Measurements from ENCODE around the gene SRC.

DNA sequence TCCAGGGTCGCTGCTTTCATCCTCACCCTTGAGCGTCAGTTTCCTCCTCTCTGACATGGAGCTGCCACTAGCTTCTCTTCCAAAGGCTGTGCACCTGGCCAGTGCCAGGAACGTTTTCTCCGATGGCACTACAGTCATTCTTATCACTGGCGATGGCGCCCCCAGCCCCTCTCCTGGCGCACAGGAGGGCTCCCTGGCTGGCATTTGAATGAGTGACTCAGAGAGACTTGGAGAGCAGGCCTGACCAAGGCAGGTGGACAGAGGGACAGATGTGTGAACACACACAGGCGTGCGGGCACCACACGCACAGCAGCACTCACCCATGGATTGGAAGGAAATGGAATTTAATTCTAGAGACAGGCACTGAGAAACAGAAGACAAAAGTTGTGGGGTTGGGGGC, 77.6 kb downstream of the SRC start:
- TF ChIP-seq, protein P1, sequence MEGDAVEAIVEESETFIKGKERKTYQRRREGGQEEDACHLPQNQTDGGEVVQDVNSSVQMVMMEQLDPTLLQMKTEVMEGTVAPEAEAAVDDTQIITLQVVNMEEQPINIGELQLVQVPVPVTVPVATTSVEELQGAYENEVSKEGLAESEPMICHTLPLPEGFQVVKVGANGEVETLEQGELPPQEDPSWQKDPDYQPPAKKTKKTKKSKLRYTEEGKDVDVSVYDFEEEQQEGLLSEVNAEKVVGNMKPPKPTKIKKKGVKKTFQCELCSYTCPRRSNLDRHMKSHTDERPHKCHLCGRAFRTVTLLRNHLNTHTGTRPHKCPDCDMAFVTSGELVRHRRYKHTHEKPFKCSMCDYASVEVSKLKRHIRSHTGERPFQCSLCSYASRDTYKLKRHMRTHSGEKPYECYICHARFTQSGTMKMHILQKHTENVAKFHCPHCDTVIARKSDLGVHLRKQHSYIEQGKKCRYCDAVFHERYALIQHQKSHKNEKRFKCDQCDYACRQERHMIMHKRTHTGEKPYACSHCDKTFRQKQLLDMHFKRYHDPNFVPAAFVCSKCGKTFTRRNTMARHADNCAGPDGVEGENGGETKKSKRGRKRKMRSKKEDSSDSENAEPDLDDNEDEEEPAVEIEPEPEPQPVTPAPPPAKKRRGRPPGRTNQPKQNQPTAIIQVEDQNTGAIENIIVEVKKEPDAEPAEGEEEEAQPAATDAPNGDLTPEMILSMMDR (IDR thresholded peaks at IDR 0.05), result no peak
- TF ChIP-seq POLR2A (IDR thresholded peaks at IDR 0.05) (no peak), POLR2AphosphoS5 (IDR thresholded peaks at IDR 0.05) (no peak), EP300 (IDR thresholded peaks at IDR 0.05) (no peak)

Data from gastroesophageal sphincter (tissue), 3 donors.